AG04450 (cell line): ENCODE measurements around the gene CACNA1D. TPM values are rescaled to one million over a fixed set of nuclear protein-coding genes. Genes with fewer than 3 reads are reported as not detected.

Experiments
- CTCF ChIA-PET: fragments of 300-600, 350-600 bp; formaldehyde crosslinking; extraction: SDS; loops from one replicate; lab custom pipeline; 2022; ENCODE audit warnings: antibody characterized with exemption, inconsistent platforms; lab: Charles Lee
- POLR2A ChIA-PET: fragments of 350-600 bp; formaldehyde crosslinking; extraction: SDS; loops from one replicate; lab custom pipeline; 2021; ENCODE audit warnings: antibody characterized with exemption, inconsistent platforms; lab: Yijun Ruan, JAX
- DNase-seq: peaks from one replicate; pipeline ENCODE4 v3.0.0-alpha.2; 2011; ENCODE audit warnings: low read depth, low spot score
- H3K27ac ChIP-seq: one replicate; pipeline ENCODE4 v1.5.1; 2012; ENCODE audit warnings: low read depth, low read length, control low read depth
- H3K27me3 ChIP-seq: one replicate; pipeline ENCODE4 v1.6.0; 2012; ENCODE audit warnings: low read length; ENCODE audit not compliant: control insufficient read depth, insufficient read depth
- H3K4me3 ChIP-seq: 2 replicates; pipeline ENCODE4 v1.5.1; 2011; ENCODE audit warnings: mild to moderate bottlenecking, low read depth, low read length, control low read depth
- H3K9me3 ChIP-seq: 2 replicates; pipeline ENCODE4 v1.5.1; 2012; ENCODE audit warnings: low read length; ENCODE audit not compliant: control insufficient read depth, insufficient read depth
- CTCF ChIP-seq: IDR thresholded peaks from 2 replicates; pipeline ENCODE4 v1.5.1; 2011; ENCODE audit warnings: low read depth, low read length, control low read depth, inconsistent platforms
- polyA plus RNA-seq: library from polyadenylated mRNA; depleted of rRNA; stranded (reverse); fragments of >200 nt; gene quantifications from 2 replicates; pipeline ENCODE4 v1.2.3, GENCODE V29; 2011

The CACNA1D gene
- polyA plus RNA-seq, 1 experiment: 0.07 TPM

DNA sequence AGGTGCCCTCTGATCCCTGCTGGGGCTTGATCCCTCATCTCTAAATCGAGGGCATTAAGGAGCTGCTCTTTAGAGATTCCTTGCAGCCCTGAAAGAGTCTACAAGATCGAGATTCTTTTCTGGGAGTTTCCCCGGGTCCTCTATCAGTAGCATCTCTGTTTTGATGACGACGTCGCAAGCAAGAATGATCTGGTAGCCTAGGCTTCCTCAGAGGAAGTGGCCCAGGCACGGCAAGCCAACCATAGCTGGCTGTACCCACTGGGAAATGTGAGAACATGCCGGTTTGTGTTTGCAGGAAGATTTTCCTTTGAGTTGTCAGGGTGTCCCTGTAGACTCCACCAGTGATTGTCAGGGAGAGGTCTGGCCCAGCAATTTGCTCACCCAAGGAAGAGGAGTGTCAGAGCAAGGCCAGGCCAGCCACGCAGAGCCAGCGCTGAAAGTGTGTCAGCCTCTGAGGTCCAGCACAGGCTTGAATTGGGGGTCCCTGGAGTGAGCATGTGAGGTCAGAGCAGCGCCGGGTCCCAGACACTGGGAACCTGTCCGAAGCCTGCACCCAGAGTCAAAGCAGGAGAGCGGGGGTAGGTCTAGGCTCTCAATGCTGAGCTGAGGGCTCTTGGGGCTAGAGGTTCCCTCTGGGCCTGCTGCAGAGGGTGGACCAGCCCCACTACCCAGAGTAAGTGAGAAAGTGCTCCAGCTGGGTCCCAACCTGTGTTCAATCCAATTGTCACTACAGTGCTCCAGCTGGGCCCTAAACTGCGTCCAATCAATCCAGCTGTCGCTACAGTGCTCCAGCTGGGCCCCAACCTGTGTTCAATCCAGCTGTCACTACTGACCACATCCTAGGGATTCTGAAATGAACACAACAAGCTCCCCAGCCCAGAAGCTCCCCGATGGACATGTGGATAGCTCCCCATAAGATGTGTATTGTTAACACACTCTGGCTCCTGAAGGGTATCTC is 256.1 kb downstream of the CACNA1D start:
- Histone ChIP-seq H3K27ac (no peak overlapping the region), H3K27me3 (no peaks in the 10 kb centered on the region), H3K9me3 (no peaks in the 10 kb centered on the region), H3K4me3 (no peak overlapping the region)
- no peak for TF ChIP-seq CTCF
- ChIA-PET POLR2A (no interaction called here), CTCF (no interaction called here)
- DNase-seq: no peak

GRCh38 chr3:53753518-53754183 is 259.2 kb downstream of the CACNA1D start:
- ChIA-PET CTCF (no interaction called here), POLR2A (no interaction called here)
- no peak overlapping the region for H3K4me3 ChIP-seq
- H3K27ac ChIP-seq: no peak overlapping the region
- no peaks in the 10 kb centered on the region for H3K27me3 ChIP-seq
- no peak for DNase-seq
- TF ChIP-seq CTCF: no peak
- no peaks in the 10 kb centered on the region for H3K9me3 ChIP-seq

DNA sequence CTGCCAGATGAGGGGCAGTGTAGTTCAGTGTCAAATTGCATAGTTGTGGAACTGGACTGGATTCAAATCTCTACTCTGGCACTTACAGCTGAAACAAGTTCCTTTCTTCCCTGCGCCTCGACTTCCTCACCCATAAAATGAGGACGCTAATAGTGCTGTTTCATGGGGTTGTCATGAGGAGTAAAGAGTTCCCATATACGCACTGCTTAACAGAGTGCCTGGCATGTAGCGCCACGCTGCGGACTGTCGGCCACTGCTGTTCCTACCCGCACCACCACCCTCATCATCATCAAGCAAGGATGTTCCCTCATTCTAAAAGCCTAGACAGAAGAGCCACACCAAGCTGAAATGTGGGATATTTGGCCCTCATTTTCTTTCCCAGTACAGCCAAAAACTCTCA is 259.9 kb downstream of the CACNA1D start:
- no peaks in the 10 kb centered on the region for H3K27me3 ChIP-seq
- H3K9me3 ChIP-seq: no peaks in the 10 kb centered on the region
- ChIA-PET POLR2A (no interaction called here), CTCF (no interaction called here)
- no peak for TF ChIP-seq CTCF
- H3K4me3 ChIP-seq: no peak overlapping the region
- no peak overlapping the region for H3K27ac ChIP-seq
- DNase-seq: no peak

DNA sequence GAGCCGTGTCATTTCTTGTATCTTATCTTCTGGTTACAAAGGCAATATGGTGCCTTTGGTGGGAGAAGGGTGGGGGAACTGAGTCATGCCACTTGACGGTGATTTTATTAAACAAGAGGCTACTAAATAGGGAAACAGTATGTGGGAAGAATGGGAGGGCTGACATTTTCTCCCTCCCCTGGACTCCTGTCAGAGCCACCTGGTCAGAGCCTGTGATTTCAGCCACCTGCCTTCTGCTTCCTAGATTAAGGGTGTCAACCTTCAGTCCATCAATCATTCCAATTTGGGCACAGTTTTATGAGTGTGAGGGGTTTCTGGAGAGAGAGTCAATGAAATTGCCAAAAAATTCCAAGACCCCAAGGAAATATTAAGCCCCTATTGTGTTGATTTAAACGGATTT is 264.4 kb downstream of the CACNA1D start:
- TF ChIP-seq CTCF: no peak
- H3K9me3 ChIP-seq: no peaks in the 10 kb centered on the region
- no peak overlapping the region for H3K4me3 ChIP-seq
- POLR2A ChIA-PET: no interaction called here
- H3K27ac ChIP-seq: no peak overlapping the region
- peaks cover 5% of the 10 kb centered on the region for H3K27me3 ChIP-seq
- no peak for DNase-seq
- CTCF ChIA-PET: no interaction called here

- CTCF ChIA-PET: no interaction called here
- DNase-seq: no peak
- POLR2A ChIA-PET: no interaction called here
- peaks cover 13% of the 10 kb centered on the region for H3K27me3 ChIP-seq
- TF ChIP-seq CTCF: no peak
- no peaks in the 10 kb centered on the region for H3K9me3 ChIP-seq
- no peak overlapping the region for H3K27ac ChIP-seq
- no peak overlapping the region for H3K4me3 ChIP-seq
Observed at GRCh38 chr3:53763353-53763752, 268.9 kb downstream of the CACNA1D start.
